ENCODE data around the gene ZNF214.

DNA sequence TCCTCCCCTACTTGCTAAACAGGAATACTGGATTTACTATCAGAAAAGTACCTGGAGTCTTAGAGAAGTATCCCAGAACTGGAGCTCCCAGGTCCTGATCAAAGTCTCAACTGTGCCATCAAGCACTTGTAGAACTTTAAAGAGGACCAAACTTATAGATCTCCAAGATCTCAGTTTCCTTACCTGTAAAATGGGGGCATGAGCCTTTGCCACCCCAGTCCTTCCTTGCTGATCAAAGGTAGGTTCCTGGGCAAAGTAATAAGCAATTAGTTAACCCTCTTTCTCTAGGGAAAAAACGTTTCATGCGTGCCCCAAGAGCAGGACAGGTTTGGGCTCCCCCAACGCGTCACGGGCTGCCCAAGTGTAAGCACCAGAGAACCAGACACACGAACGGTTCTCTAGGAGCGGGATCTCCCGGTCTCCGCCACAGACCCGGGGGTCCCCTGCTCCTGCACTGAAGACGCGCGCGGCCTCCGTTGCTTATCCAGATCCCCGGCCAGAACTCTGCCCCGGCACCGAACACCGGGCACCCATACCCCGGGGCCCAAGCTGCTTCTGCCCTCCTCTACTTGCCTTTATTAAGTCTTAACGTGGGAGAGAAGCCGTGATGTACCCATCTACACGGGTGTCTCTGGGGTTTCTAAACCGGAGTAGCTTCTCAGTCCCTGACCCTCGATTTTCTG, 505 bp downstream of the ZNF214 start:
- no peak for TF ChIP-seq EZH2 (IDR thresholded peaks at IDR 0.05; ENCODE audit: borderline replicate concordance, low read length)
- TF ChIP-seq, protein P1, sequence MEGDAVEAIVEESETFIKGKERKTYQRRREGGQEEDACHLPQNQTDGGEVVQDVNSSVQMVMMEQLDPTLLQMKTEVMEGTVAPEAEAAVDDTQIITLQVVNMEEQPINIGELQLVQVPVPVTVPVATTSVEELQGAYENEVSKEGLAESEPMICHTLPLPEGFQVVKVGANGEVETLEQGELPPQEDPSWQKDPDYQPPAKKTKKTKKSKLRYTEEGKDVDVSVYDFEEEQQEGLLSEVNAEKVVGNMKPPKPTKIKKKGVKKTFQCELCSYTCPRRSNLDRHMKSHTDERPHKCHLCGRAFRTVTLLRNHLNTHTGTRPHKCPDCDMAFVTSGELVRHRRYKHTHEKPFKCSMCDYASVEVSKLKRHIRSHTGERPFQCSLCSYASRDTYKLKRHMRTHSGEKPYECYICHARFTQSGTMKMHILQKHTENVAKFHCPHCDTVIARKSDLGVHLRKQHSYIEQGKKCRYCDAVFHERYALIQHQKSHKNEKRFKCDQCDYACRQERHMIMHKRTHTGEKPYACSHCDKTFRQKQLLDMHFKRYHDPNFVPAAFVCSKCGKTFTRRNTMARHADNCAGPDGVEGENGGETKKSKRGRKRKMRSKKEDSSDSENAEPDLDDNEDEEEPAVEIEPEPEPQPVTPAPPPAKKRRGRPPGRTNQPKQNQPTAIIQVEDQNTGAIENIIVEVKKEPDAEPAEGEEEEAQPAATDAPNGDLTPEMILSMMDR (conservative IDR thresholded peaks at IDR 0.05 in 1 of 2, IDR thresholded peaks at IDR 0.05 in 1 of 2; ENCODE audit: extremely low read depth in 1 of 2, insufficient read depth in 1 of 2, low read depth in 1 of 2, low read length in 2 of 2), result no peak

Measured in mammary epithelial cell (primary cell).